ENCODE results near the gene SAMD14. TPM values are rescaled to one million over a fixed set of nuclear protein-coding genes. Genes with fewer than 3 reads are reported as not detected.

SAMD14 gene
- total RNA-seq, 1 donor from 2014 or later, result 8.8 TPM

- no peak for DNase-seq (ENCODE audit: low spot score)
These were observed 33.9 kb downstream of the SAMD14 start for GRCh38 chr17:50096092-50096491.

GRCh38 chr17:50095626-50096037, 34.3 kb downstream of the SAMD14 start:
- DNase-seq (ENCODE audit: low spot score), result no peak

GRCh38 chr17:50094753-50095619, 35.0 kb downstream of the SAMD14 start, which contains the start of gene PDK2:
Gene PDK2, plus strand, starts transcription at chr17:50095351. Its CDS starts 85 bp downstream, at chr17:50095436.
- peak; percentile 97 for DNase-seq (ENCODE audit: low spot score)

DNA sequence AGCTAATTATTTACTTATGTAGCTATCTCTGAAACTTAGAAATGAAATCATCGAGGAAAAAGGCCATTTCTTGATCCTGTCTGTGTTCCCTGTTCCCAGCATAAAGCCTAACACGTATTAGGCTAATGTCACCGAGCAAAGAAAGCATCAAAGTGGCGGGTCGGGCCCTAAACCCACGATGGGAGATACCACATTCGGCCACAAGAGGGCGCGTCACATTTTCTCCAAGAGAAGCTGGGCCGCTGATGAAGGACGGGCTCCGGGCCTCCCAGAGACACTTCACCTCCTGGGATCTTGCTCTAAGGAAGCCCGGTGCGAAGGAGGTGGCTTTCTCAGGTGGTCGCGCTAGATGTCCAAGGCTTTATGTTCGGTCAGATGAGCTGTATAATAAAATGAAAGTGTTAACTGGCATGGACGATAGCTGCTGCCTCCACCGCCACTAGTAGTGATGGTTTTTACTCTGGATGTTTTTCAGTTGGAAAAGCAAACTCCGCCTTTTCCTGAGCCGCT, 35.7 kb downstream of the SAMD14 start:
- peak; percentile 93 for DNase-seq (ENCODE audit: low spot score)

DNA sequence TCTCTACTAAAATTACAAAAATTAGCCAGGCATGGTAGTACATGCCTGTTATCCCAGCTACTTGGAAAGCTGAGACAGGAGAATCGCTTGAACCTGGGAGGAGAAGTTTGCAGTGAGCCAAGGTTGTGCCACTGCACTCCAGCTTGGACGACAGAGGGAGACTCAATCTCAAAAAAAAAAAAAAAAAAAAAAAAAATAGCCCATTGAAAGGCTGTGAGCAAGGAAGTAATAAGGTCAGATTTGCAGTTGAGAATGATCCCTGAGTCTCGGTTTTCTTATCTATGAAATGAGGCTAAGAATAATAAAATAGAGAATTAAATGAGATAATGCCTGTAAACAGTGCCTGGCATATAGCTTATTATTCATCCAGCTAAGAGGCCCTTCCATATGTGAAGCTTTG, 36.2 kb downstream of the SAMD14 start:
- no peak for DNase-seq (ENCODE audit: low spot score)

GRCh38 chr17:50093246-50093645, 36.7 kb downstream of the SAMD14 start:
- no peak for DNase-seq (ENCODE audit: low spot score)

DNA sequence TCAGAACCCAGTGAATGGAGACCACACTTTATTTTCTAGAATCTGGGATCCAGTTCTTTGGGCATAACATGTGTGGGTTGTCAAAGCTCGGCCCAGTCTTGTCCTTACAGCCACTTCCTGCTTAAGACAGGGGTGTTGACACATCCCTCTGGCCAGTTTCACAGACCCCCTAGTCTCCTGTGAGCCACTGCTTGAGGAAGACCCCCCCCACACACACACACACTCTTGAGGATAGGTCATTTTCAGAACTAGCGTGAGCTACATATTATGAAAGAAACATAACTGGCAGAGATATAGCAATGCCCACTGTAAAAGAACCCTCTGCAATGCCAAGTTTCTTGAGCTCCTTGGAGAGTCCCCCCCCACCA, 38.1 kb downstream of the SAMD14 start:
- DNase-seq (ENCODE audit: low spot score), result no peak

DNA sequence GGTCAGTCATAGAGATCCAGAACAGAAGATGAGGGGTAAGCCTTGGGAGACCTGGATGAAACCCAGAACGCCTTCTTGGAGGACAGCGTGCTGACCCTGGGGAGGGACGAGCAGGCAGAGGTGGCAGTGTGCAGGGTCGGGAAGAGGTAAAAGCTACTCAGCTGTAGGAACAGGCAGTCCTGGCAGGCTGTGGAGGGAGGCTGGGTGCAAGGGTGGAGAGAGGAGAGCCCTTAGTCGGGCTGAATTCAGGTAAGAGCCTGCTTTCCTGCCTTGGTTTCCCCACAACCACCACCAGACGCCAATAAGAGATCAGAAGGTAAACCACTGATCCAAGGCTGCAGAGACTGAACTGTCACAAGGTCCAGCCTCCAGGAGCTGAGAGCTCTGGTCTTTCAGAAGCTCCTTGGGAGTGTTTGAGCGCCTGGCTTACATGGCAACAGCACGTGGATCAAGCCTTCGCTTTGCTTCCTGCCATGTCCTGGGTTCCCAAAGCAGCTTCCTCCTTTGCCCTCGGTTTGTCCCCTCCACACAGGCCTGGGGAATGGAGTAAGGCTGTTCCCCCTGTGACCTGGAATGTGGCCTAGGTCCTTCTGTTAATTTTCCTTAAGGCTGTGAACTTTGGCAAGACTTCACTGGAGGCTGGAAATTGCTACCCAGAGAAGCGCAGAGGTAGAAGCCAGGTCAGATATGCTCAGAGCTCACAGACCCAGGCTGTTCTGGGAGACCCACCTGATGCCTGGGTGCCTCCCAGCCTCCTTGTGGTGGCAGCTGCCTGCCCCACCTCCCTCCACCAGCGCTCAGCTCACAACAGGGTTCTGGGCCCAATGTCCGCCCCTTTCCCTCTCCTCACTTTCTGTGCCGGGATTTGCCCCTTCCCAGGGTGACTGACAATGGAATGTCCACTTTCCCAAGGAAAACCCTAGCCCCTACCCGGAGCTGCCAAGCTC, 38.7 kb downstream of the SAMD14 start:
- DNase-seq (ENCODE audit: low spot score), result no peak

DNA sequence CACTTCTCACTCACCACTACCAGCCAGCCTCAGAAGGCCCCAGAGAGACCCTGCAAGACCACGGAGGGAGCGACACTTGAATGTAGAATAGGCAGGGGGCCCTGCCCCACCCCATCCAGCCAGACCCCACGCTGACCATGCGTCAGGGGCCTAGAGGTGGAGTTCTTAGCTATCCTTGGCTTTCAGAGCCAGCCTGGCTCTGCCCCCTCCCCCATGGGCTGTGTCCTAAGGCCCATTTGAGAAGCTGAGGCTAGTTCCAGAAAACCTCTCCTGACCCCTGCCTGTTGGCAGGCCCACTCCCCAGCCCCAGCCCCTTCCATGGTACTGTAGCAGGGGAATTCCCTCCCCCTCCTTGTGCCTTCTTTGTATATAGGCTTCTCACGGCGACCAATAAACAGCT, 39.9 kb downstream of the SAMD14 start:
- no peak for DNase-seq (ENCODE audit: low spot score)

- DNase-seq (ENCODE audit: low spot score), result no peak
These were observed 40.8 kb downstream of the SAMD14 start for GRCh38 chr17:50088952-50089825.

DNA sequence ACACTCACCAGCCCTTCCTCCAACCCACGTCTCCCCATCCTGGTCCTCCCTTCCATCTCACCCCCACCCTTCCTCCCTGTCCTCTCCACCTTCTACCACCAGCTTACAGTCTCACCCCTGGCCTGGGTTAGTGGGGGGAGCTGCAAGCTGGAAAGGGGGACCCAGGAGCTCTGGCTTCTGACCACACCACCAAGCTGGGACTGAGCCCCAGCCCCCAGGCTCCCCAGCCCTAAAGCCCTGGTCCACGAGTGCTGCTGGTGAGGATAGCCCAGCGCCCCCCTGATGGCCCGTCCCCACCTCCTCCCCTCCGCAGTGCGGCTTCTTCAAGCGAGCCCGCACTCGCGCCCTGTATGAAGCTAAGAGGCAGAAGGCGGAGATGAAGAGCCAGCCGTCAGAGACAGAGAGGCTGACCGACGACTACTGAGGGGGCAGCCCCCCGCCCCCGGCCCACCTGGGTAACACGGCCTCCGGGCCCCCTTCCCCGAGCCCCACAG, 42.0 kb downstream of the SAMD14 start:
- no peak for DNase-seq (ENCODE audit: low spot score)

- DNase-seq (ENCODE audit: low spot score), result peak; percentile 65
These were observed 42.6 kb downstream of the SAMD14 start for GRCh38 chr17:50087246-50087911.

DNA sequence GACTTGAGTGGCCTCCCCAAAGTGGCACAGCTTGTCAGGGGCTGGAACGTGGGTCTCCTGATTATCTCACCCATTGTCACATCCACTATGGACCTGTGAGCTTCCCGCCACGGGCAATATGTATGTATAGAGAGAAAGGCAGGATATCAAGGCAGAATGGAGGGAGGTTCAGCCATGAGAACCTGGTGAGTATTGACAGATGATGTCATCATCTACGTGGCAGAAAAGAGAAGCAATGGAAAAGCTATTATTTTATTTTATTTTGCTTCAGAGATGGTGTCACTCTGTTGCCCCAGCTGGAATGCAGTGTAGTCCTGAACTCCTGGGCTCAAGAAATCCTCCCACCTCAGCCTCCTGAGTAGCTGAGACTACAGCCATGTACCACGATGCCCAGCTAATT, 48.2 kb downstream of the SAMD14 start:
- DNase-seq (ENCODE audit: low spot score), result no peak

DNA sequence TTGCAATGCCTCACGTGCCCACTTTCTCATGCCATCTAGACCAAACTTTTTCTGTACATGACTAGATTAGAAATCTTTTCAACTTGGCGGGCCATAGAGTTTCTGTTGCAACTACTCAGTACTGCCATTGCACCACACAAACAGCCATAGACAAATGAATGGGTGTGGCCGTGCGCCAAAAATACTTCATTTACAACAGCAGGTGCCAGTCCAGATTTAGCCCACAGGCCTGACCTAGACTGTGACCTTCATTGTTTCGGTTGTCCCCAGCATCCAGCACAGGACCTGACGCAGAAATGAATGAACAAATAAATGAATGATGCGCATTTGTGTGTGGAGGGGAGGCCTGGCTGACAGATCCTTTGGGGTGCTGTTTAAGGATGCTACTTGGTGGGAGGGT, 49.1 kb downstream of the SAMD14 start:
- no peak for DNase-seq (ENCODE audit: low spot score)

GRCh38 chr17:50080096-50080480, 49.9 kb downstream of the SAMD14 start:
- DNase-seq (ENCODE audit: low spot score), result no peak

DNA sequence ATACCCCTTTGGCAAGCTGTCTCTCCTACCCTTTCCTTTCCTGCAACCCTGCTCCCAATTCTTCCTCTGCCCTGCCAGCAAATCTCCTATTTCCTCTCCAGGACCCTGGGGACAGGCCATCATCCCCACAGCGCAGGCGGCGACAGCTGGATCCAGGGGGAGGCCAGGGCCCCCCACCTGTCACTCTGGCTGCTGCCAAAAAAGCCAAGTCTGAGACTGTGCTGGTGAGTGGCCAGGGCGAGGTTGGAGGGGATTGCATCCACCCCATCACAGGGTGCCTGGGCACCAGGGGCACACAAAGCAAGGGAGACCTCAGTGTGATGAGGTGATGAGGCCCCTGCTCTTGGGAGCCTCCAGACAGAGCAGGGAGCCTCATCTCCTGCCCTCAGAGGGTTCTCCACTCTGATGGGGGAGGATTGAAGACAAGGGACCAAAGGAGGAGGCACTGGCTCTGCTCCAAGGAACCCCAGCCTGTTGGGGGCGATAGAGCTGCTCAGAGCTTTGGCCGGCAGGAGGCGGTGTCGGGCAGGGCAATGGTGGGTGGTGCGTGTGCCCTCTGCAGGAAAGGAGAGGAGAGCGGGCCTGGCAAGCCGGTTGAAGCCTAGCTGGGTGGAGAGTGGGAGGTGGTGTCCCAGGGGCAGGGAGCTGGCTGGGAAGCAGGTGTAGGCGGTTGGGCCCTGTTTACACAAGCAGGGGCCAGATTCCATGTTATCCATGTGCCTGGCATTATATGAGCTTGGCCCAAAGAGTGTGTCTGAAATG, 50.4 kb downstream of the SAMD14 start:
- DNase-seq (ENCODE audit: low spot score), result no peak

GRCh38 chr17:50078430-50078829, 51.5 kb downstream of the SAMD14 start:
- DNase-seq (ENCODE audit: low spot score), result no peak

DNA sequence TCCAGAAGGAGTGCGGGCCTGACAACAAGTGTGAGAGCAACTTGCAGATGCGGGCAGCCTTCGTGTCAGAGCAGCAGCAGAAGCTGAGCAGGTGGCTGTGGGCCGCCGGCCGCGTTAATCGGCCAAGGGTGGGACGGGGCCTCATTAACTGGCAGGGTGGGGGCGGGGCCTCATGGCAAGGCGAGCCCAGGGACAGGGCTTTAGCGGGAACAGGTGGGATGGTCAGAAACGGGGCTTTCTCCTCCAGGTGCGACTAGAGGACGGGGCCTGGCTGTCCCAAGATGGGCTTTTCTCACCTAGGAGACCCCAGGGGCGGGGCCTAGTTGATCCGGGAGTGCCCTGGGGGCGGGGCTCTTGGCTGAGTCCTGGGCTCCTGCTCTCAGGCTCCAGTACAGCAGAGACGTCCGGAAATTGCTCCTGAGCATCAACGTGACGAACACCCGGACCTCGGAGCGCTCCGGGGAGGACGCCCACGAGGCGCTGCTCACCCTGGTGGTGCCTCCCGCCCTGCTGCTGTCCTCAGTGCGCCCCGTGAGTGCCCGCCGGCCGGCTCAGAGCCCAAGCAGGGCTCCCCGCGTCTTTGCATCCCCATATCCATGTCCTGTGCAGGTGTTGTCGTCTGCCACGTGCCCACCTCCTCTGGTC, 53.2 kb downstream of the SAMD14 start:
- DNase-seq (ENCODE audit: low spot score), result no peak

DNA sequence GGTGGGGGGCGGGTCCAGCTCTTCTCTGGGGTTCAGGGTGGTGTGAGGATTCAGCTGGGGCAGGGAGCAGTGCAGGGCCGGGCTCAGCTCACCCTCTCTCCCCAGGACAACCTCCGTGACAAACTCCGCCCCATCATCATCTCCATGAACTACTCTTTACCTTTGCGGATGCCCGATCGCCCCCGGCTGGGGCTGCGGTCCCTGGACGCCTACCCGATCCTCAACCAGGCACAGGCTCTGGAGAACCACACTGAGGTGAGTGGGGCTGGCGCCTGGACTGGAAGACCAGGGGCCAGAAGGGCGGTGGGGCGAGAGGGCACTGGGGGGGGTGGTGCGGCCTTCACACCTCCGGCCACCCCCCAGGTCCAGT, 53.8 kb downstream of the SAMD14 start:
- DNase-seq (ENCODE audit: low spot score), result no peak

Measured in mucosa of gallbladder (tissue), 1 donor.